Measurements from ENCODE around the gene ZNF584. TPM values are rescaled to one million over a fixed set of nuclear protein-coding genes. Genes with fewer than 3 reads are reported as not detected.

The ZNF584 gene
- total and polyA plus RNA-seq, 7 donors, result 3.0 to 21.4 (median 8.2) TPM

DNA sequence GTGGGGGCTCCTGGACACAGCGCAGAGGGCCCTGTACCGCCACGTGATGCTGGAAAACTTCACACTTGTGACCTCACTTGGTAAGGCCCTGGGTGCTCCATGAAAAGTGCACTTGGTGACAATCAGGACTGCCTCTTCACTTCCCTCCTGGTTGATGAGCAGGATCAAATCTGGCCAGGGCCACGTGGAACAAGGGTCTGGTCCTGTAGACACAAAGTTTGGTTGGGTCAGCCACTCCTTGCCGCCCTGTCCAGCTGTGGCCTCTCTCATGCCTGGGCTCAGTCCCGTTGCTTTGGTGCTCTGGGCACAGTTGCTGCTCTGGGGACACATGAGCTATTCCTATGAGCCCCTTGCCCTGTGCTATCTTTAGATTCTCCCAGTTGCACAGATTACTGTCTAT, 45.3 kb downstream of the ZNF584 start:
- Histone ChIP-seq H3K27ac (no peak overlapping the region), H3K9me3 (no peaks in the 10 kb centered on the region), H3K27me3 (no peaks in the 10 kb centered on the region), H3K36me3 (peaks cover 0 to 38% (median 7%) of the 10 kb centered on the region in 4 donors), H3K4me1 (peaks cover 0 to 14% (median 12%) of the 10 kb centered on the region in 4 donors), H3K4me3 (no peak overlapping the region)
- DNase-seq, result no peak
- 95 to 97% methylated on average over 6 of the region's 6 CpGs for WGBS, 2 donors
- intact Hi-C loops (cut with DNase I), result no loop called here
- TF ChIP-seq EP300 (IDR thresholded peaks at IDR 0.05) (no peak), POLR2AphosphoS5 (IDR thresholded peaks at IDR 0.05) (no peak), POLR2A (IDR thresholded peaks at IDR 0.05) (no peak)
- TF ChIP-seq, protein P1, sequence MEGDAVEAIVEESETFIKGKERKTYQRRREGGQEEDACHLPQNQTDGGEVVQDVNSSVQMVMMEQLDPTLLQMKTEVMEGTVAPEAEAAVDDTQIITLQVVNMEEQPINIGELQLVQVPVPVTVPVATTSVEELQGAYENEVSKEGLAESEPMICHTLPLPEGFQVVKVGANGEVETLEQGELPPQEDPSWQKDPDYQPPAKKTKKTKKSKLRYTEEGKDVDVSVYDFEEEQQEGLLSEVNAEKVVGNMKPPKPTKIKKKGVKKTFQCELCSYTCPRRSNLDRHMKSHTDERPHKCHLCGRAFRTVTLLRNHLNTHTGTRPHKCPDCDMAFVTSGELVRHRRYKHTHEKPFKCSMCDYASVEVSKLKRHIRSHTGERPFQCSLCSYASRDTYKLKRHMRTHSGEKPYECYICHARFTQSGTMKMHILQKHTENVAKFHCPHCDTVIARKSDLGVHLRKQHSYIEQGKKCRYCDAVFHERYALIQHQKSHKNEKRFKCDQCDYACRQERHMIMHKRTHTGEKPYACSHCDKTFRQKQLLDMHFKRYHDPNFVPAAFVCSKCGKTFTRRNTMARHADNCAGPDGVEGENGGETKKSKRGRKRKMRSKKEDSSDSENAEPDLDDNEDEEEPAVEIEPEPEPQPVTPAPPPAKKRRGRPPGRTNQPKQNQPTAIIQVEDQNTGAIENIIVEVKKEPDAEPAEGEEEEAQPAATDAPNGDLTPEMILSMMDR (IDR thresholded peaks at IDR 0.05), result no peak

DNA sequence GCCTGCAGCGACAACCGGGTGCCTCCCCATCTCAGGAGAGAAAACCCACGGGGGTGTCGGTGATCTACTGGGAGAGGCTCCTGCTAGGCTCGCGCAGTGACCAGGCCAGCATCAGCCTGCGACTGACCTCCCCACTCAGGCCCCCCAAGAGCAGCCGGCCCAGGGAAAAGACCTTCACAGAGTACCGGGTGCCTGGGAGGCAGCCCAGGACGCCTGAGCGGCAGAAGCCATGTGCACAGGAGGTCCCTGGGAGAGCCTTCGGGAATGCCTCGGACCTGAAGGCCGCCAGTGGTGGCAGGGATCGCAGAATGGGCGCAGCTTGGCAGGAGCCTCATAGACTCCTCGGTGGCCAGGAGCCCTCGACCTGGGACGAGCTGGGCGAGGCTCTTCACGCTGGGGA, 46.9 kb downstream of the ZNF584 start:
- no peaks in the 10 kb centered on the region for H3K27me3 ChIP-seq
- 95 to 96% methylated on average over 21 of the region's 21 CpGs for WGBS, 2 donors
- H3K36me3 ChIP-seq, result peaks cover 0 to 38% (median 7%) of the 10 kb centered on the region in 4 donors
- intact Hi-C loops (cut with DNase I), result no loop called here
- H3K27ac ChIP-seq, result no peak overlapping the region
- no peaks in the 10 kb centered on the region for H3K9me3 ChIP-seq
- TF ChIP-seq EP300 (IDR thresholded peaks at IDR 0.05), result no peak
- TF ChIP-seq, protein P1 (IDR thresholded peaks at IDR 0.05), result no peak
- TF ChIP-seq POLR2AphosphoS5 (IDR thresholded peaks at IDR 0.05), result no peak
- no peak for TF ChIP-seq POLR2A (IDR thresholded peaks at IDR 0.05)
- no peak overlapping the region for H3K4me3 ChIP-seq
- DNase-seq, result no peak
- H3K4me1 ChIP-seq, result peaks cover 0 to 14% (median 12%) of the 10 kb centered on the region in 4 donors

DNA sequence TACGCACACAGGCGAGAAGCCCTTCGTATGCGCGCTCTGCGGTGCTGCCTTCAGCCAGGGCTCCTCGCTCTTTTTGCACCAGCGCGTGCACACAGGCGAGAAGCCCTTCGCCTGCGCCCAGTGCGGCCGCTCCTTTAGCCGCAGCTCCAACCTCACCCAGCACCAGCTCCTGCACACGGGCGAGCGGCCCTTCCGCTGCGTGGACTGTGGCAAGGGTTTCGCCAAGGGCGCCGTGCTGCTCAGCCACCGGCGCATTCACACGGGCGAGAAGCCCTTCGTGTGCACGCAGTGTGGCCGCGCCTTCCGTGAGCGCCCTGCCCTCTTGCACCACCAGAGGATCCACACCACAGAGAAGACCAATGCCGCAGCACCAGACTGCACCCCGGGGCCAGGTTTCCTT, 47.7 kb downstream of the ZNF584 start:
- intact Hi-C loops (cut with DNase I), result no loop called here
- Histone ChIP-seq H3K9me3 (no peaks in the 10 kb centered on the region), H3K27ac (no peak overlapping the region), H3K36me3 (peaks cover 0 to 38% (median 7%) of the 10 kb centered on the region in 4 donors), H3K4me1 (peaks cover 0 to 10% (median 7%) of the 10 kb centered on the region in 4 donors), H3K4me3 (no peak overlapping the region), H3K27me3 (no peaks in the 10 kb centered on the region)
- 98% methylated on average over 35 of the region's 35 CpGs for WGBS, 2 donors
- TF ChIP-seq EP300 (IDR thresholded peaks at IDR 0.05) (no peak), POLR2AphosphoS5 (IDR thresholded peaks at IDR 0.05) (no peak), POLR2A (IDR thresholded peaks at IDR 0.05) (no peak)
- TF ChIP-seq, protein P1 (IDR thresholded peaks at IDR 0.05), result no peak
- DNase-seq, result no peak

DNA sequence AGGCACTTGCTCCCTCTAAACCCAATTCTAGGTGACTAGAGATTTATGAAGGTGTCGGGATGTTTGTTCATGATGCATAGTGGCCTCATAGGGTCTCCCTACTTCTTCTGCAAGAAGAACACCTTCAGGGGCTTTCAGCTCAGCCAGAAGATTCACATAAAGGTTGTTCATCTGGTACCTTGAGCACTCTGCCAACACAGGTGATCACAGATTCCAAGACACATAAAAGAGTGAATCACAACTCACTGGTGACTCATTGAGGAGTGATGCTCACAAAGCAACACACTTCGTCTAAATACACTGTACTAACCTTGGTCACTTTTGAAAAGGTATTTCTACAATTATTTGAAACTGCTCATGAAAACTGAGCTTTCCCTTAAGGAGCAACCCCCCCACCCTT, 51.6 kb downstream of the ZNF584 start:
- no peak for DNase-seq
- H3K27ac ChIP-seq, result no peak overlapping the region
- H3K27me3 ChIP-seq, result no peaks in the 10 kb centered on the region
- 89 to 90% methylated on average over 2 of the region's 2 CpGs for WGBS, 2 donors
- intact Hi-C loops (cut with DNase I), result no loop called here
- no peaks in the 10 kb centered on the region for H3K4me1 ChIP-seq
- H3K36me3 ChIP-seq, result peaks cover 0 to 23% (median 4%) of the 10 kb centered on the region in 4 donors
- no peak for TF ChIP-seq POLR2AphosphoS5 (IDR thresholded peaks at IDR 0.05)
- no peak for TF ChIP-seq POLR2A (IDR thresholded peaks at IDR 0.05)
- TF ChIP-seq EP300 (IDR thresholded peaks at IDR 0.05), result no peak
- TF ChIP-seq, protein P1 (IDR thresholded peaks at IDR 0.05), result no peak
- no peaks in the 10 kb centered on the region for H3K9me3 ChIP-seq
- no peak overlapping the region for H3K4me3 ChIP-seq

All from sigmoid colon (tissue), 7 donors.